IMR-90 (cell line): ENCODE measurements around the gene ASPG. TPM values are rescaled to one million over a fixed set of nuclear protein-coding genes. Genes with fewer than 3 reads are reported as not detected.

Experiments
- ATAC-seq: fragments of 200-7000 bp; cut with Tn5 transposase; 2 replicates; pipeline ENCODE4 v1.9.1; 2020; ENCODE audit warnings: low read depth, mild to moderate bottlenecking, moderate library complexity
- BruUV-seq: library from RNA; stranded (reverse); fragments of 400-500 nt; replicated peaks from 2 replicates; lab custom pipeline; 2021; lab: Mats Ljungman, UMichigan
- CTCF ChIA-PET: fragments of 300-600 bp; formaldehyde crosslinking; extraction: SDS; loops from one replicate; lab custom pipeline; 2021; ENCODE audit warnings: antibody characterized with exemption; lab: Yijun Ruan, JAX
- POLR2A ChIA-PET: fragments of 300-600 bp; sonication (Branson Sonifier 250); formaldehyde crosslinking; loops from one replicate; lab custom pipeline; 2022; ENCODE audit warnings: antibody characterized with exemption; ENCODE audit not compliant: unreplicated experiment; lab: Charles Lee
- DNase-seq: peaks from one replicate; pipeline ENCODE4 v3.0.0; 2013
- H2AFZ ChIP-seq: replicated peaks from 2 replicates; pipeline ENCODE3; 2013; ENCODE audit warnings: low read length, mild to moderate bottlenecking; ENCODE audit not compliant: poor library complexity
- H2AK5ac ChIP-seq: 2 replicates; pipeline ENCODE4 v1.6.1; 2013; ENCODE audit warnings: low read depth, low read length, inconsistent platforms
- H2AK9ac ChIP-seq: replicated peaks from 2 replicates; pipeline ENCODE3; 2013; ENCODE audit warnings: mild to moderate bottlenecking, low read depth, low read length, moderate library complexity; ENCODE audit not compliant: poor library complexity
- H2BK120ac ChIP-seq: 2 replicates; pipeline ENCODE4 v1.6.1; 2013; ENCODE audit warnings: low read depth, low read length, inconsistent platforms
- H2BK15ac ChIP-seq: 3 replicates; pipeline ENCODE4 v1.6.1; 2013; ENCODE audit warnings: low read depth, low read length, inconsistent platforms
- H2BK20ac ChIP-seq: 2 replicates; pipeline ENCODE4 v1.6.1; 2013; ENCODE audit warnings: low read depth, mild to moderate bottlenecking, inconsistent platforms, low read length, moderate library complexity
- H2BK5ac ChIP-seq: 2 replicates; pipeline ENCODE4 v1.6.1; 2013; ENCODE audit warnings: mild to moderate bottlenecking, low read depth, low read length, inconsistent platforms; ENCODE audit not compliant: poor library complexity, severe bottlenecking
- H3K14ac ChIP-seq: replicated peaks from 2 replicates; pipeline ENCODE4 v1.6.1; 2013; ENCODE audit warnings: low read depth, low read length, inconsistent platforms
- H3K18ac ChIP-seq: 2 replicates; pipeline ENCODE4 v1.6.1; 2013; ENCODE audit warnings: low read depth, low read length, control low read depth
- H3K23ac ChIP-seq: 2 replicates; pipeline ENCODE4 v1.6.1; 2013; ENCODE audit warnings: low read depth, low read length, inconsistent platforms
- H3K27ac ChIP-seq: 2 replicates; pipeline ENCODE4 v1.5.1; 2013; ENCODE audit warnings: mild to moderate bottlenecking, control low read depth, low read length; ENCODE audit not compliant: insufficient read depth
- H3K27me3 ChIP-seq: 2 replicates; pipeline ENCODE4 v1.6.1; 2013; ENCODE audit warnings: low read length; ENCODE audit not compliant: control insufficient read depth, insufficient read depth
- H3K36me3 ChIP-seq: 2 replicates; pipeline ENCODE4 v1.6.1; 2013; ENCODE audit warnings: low read length, mixed read lengths; ENCODE audit not compliant: control insufficient read depth, insufficient read depth
- H3K4ac ChIP-seq: 2 replicates; pipeline ENCODE4 v1.6.1; 2013; ENCODE audit warnings: low read depth, low read length, inconsistent platforms
- H3K4me1 ChIP-seq: 2 replicates; pipeline ENCODE4 v1.6.1; 2013; ENCODE audit warnings: low read length, mixed read lengths; ENCODE audit not compliant: control insufficient read depth, insufficient read depth
- H3K4me2 ChIP-seq: 2 replicates; pipeline ENCODE4 v1.6.1; 2013; ENCODE audit warnings: low read depth, mild to moderate bottlenecking, control low read depth, low read length, moderate library complexity
- H3K4me3 ChIP-seq: 2 replicates; pipeline ENCODE4 v1.5.1; 2013; ENCODE audit warnings: low read depth, mild to moderate bottlenecking, control low read depth, low read length, moderate library complexity; ENCODE audit not compliant: insufficient read depth
- H3K56ac ChIP-seq: 2 replicates; pipeline ENCODE4 v1.6.1; 2013; ENCODE audit warnings: low read length, inconsistent platforms; ENCODE audit not compliant: insufficient read depth; ENCODE audit errors: extremely low read depth
- H3K79me1 ChIP-seq, 2 experiments: 2 replicates each; pipeline ENCODE4 v1.6.1; 2013; ENCODE audit warnings: low read length in 2 of 2, inconsistent platforms in 1 of 2, low read depth in 1 of 2
- H3K9ac ChIP-seq: 2 replicates; pipeline ENCODE4 v1.6.1; 2013; ENCODE audit warnings: low read depth, low read length, control low read depth
- H3K9me1 ChIP-seq: 2 replicates; pipeline ENCODE4 v1.6.1; 2013; ENCODE audit warnings: low read length, inconsistent platforms; ENCODE audit not compliant: insufficient read depth
- H3K9me3 ChIP-seq: 2 replicates; pipeline ENCODE4 v1.6.1; 2013; ENCODE audit warnings: low read length; ENCODE audit not compliant: control insufficient read depth, insufficient read depth
- H4K20me1 ChIP-seq: 2 replicates; pipeline ENCODE4 v1.6.1; 2013; ENCODE audit warnings: low read length, inconsistent platforms; ENCODE audit not compliant: insufficient read depth
- H4K5ac ChIP-seq: 2 replicates; pipeline ENCODE4 v1.6.1; 2013; ENCODE audit warnings: mild to moderate bottlenecking, low read depth, low read length, control low read depth
- H4K8ac ChIP-seq, 2 experiments: 2 replicates each; pipeline ENCODE4 v1.6.1; 2013; ENCODE audit warnings: low read depth in 2 of 2, low read length in 2 of 2, control low read depth in 1 of 2, inconsistent platforms in 1 of 2
- H4K91ac ChIP-seq: 2 replicates; pipeline ENCODE4 v1.6.1; 2013; ENCODE audit warnings: low read depth, low read length, inconsistent platforms; ENCODE audit not compliant: insufficient read depth
- BHLHE40 ChIP-seq: fragments of 150-350 bp; IDR thresholded peaks from 2 replicates; pipeline ENCODE4 v1.6.1; 2016; ENCODE audit warnings: mild to moderate bottlenecking, low read depth, low read length
- CEBPB ChIP-seq: IDR thresholded peaks from 2 replicates; pipeline ENCODE4 v1.6.1; 2012; ENCODE audit warnings: low read depth, low read length, improper control_type of control experiment
- FOS ChIP-seq: fragments of 150-350 bp; IDR thresholded peaks from 2 replicates; pipeline ENCODE4 v1.6.1; 2016; ENCODE audit warnings: low read depth, low read length
- MAFK ChIP-seq: IDR thresholded peaks from 2 replicates; pipeline ENCODE4 v1.6.1; 2012; ENCODE audit warnings: low read depth, low read length, improper control_type of control experiment
- MXI1 ChIP-seq: IDR thresholded peaks from 2 replicates; pipeline ENCODE4 v1.6.1; 2012; ENCODE audit warnings: low read depth, mild to moderate bottlenecking, low read length, moderate library complexity, borderline replicate concordance
- RAD21 ChIP-seq: IDR thresholded peaks from 2 replicates; pipeline ENCODE4 v1.6.1; 2012; ENCODE audit warnings: low read length, improper control_type of control experiment
- RCOR1 ChIP-seq: IDR thresholded peaks from 2 replicates; pipeline ENCODE4 v1.6.1; 2012; ENCODE audit warnings: mild to moderate bottlenecking, low read length, improper control_type of control experiment; ENCODE audit not compliant: insufficient replicate concordance
- RFX5 ChIP-seq: IDR thresholded peaks from 2 replicates; pipeline ENCODE4 v1.8.0; 2012; ENCODE audit warnings: low read depth, mild to moderate bottlenecking, low read length, moderate library complexity
- SMC3 ChIP-seq: fragments of 150-350 bp; IDR thresholded peaks from 2 replicates; pipeline ENCODE4 v1.6.1; 2016; ENCODE audit warnings: low read depth, mild to moderate bottlenecking, antibody characterized with exemption, low read length, moderate library complexity
- WGBS, 2 experiments: methylation state at CpG; one replicate each; pipeline versions ENCODE4 v1.1.5 to v1.1.7; 2013; ENCODE audit warnings: missing lambda C conversion rate in 2 of 2; ENCODE audit not compliant: insufficient read length in 1 of 2; ENCODE audit errors: extremely low coverage in 2 of 2; 5-methylcytosine and 5-hydroxymethylcytosine counted together
- dilution Hi-C: fragments of 300-500 bp; cut with HindIII; formaldehyde crosslinking; loops from one replicate; pipeline ENCODE4 v1.14.3; 2018; ENCODE audit warnings: low sequenced_read_pairs; ENCODE audit not compliant: unreplicated experiment
- in situ Hi-C: fragments of 300-500 bp; cut with MboI; formaldehyde crosslinking; loops from 3 replicates; pipeline ENCODE4 v1.14.3; 2019; ENCODE audit warnings: low sequenced_read_pairs, inconsistent platforms, mixed read lengths
- intact Hi-C: fragments of 100-400 bp; cut with micrococcal nuclease; formaldehyde crosslinking; loops from 2 replicates; pipeline ENCODE4 v1.10.0; 2022
- polyA plus RNA-seq, 3 experiments: library from polyadenylated mRNA; depleted of rRNA; stranded (reverse); fragments of >200 nt; gene quantifications; 2 replicates each; pipeline ENCODE4 v1.2.3, GENCODE V29; 2012; ENCODE audit warnings: low replicate concordance in 1 of 3
- total RNA-seq: library from RNA; depleted of rRNA; stranded (reverse); fragments of >200 nt; gene quantifications from 2 replicates; pipeline ENCODE4 v1.2.3, GENCODE V29; 2012
- TF ChIP-seq, protein P1 (sequence below): fragments of 150-350 bp; IDR thresholded peaks from 2 replicates; pipeline ENCODE4 v1.6.1; 2017; ENCODE audit warnings: mild to moderate bottlenecking, antibody characterized with exemption, low read length, low read depth

The ASPG gene
- total and polyA plus RNA-seq, 2 of the 4 experiments (the other 2 are of a cell fraction): not detected

DNA sequence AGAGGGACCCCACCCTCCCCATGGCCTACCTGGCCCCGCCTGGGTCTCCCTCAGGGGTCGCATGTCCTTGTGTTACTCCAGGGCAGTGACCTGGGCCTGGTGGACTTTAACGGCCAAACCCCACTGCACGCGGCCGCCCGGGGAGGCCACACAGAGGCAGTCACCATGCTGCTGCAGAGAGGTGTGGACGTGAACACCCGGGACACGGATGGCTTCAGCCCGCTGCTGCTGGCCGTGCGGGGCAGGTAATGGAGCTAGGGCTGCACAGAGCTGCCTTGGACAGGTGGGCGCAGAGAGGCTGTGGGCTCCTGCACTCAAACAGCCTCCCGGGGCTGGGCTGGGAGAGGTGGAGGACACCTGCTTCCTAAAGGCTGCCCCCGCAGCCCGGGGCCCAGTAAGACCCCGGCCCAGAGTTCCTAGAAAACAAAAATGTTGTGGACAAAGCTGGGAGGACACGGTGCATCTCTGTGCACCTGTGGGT lies 21.6 kb downstream of the ASPG start:
- POLR2A ChIA-PET: no interaction called here
- no peak overlapping the region for H3K4me3 ChIP-seq
- no peaks in the 10 kb centered on the region for H3K36me3 ChIP-seq
- no peaks in the 10 kb centered on the region for H3K4me1 ChIP-seq
- no peak overlapping the region for H3K14ac ChIP-seq
- H3K4me2 ChIP-seq: no peak overlapping the region
- H2BK20ac ChIP-seq: no peak overlapping the region
- no peak overlapping the region for H3K18ac ChIP-seq
- dilution Hi-C loops: no loop called here
- H3K4ac ChIP-seq: no peak overlapping the region
- no peaks in the 10 kb centered on the region for H4K20me1 ChIP-seq
- H2BK5ac ChIP-seq: no peak overlapping the region
- no peak overlapping the region for H4K5ac ChIP-seq
- CTCF ChIA-PET: no interaction called here
- no peaks in the 10 kb centered on the region for H3K79me1 ChIP-seq
- no TSS peak for BruUV-seq
- H3K9me3 ChIP-seq: no peaks in the 10 kb centered on the region
- intact Hi-C loops: no loop called here
- no peaks in the 10 kb centered on the region for H3K9me1 ChIP-seq
- H3K9ac ChIP-seq: no peak overlapping the region
- H3K56ac ChIP-seq: no peak overlapping the region
- no peak overlapping the region for H2AFZ ChIP-seq
- no peak overlapping the region for H3K27ac ChIP-seq
- no peak for ATAC-seq
- no peak overlapping the region for H3K23ac ChIP-seq
- no peak overlapping the region for H2AK9ac ChIP-seq
- TF ChIP-seq, protein P1, sequence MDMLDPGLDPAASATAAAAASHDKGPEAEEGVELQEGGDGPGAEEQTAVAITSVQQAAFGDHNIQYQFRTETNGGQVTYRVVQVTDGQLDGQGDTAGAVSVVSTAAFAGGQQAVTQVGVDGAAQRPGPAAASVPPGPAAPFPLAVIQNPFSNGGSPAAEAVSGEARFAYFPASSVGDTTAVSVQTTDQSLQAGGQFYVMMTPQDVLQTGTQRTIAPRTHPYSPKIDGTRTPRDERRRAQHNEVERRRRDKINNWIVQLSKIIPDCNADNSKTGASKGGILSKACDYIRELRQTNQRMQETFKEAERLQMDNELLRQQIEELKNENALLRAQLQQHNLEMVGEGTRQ: no peak
- TF ChIP-seq MXI1 (no peak), FOS (no peak), RCOR1 (no peak), BHLHE40 (no peak), RFX5 (no peak), MAFK (no peak), SMC3 (no peak), RAD21 (no peak), CEBPB (no peak)
- no peak overlapping the region for H4K91ac ChIP-seq
- WGBS, 2 experiments: 76% methylated on average over 14 of the region's 19 CpGs; no CpG with 5 or more reads in 1 of the 2 experiments
- no peak for DNase-seq
- H2BK120ac ChIP-seq: no peak overlapping the region
- in situ Hi-C loops: no loop called here
- H2BK15ac ChIP-seq: no peak overlapping the region
- no peaks in the 10 kb centered on the region for H3K27me3 ChIP-seq
- H4K8ac ChIP-seq: no peak overlapping the region
- H2AK5ac ChIP-seq: no peak overlapping the region
